ENCODE results near the gene NSD1.
"Not testable (repeated sequence)": the region's sequence is repeated elsewhere in the genome, so short reads cannot be mapped to it uniquely, and the experiment has no call there.

Gene NSD1

GRCh38 chr5:177130211-177131018, 3.2 kb upstream of the NSD1 start:
- no peak for DNase-seq (ENCODE audit: low read depth)

- DNase-seq (ENCODE audit: low read depth) = no peak
These were observed 2.6 kb upstream of the NSD1 start for GRCh38 chr5:177131019-177131320.

- DNase-seq (ENCODE audit: low read depth) = no peak
These were observed 2.0 kb upstream of the NSD1 start for GRCh38 chr5:177131352-177132135.

- no peak for DNase-seq (ENCODE audit: low read depth)
These were observed 1.2 kb upstream of the NSD1 start for GRCh38 chr5:177132136-177133095.

- peak; percentile 15 for DNase-seq (ENCODE audit: low read depth)
These were observed 502 bp downstream of the NSD1 start for GRCh38 chr5:177133853-177134696.

- no peak for DNase-seq (ENCODE audit: low read depth)
These were observed 1.2 kb downstream of the NSD1 start for GRCh38 chr5:177134697-177135225.

GRCh38 chr5:177140312-177140711, 6.7 kb downstream of the NSD1 start:
- DNase-seq (ENCODE audit: low read depth) = no peak

- no peak for DNase-seq (ENCODE audit: low read depth)
These were observed 7.9 kb downstream of the NSD1 start for GRCh38 chr5:177141496-177141895.

GRCh38 chr5:177142098-177142611, 8.6 kb downstream of the NSD1 start:
- DNase-seq (ENCODE audit: low read depth) = no peak

- DNase-seq (ENCODE audit: low read depth) = no peak
These were observed 9.2 kb downstream of the NSD1 start for GRCh38 chr5:177142778-177143177.

GRCh38 chr5:177146891-177147638, 13.5 kb downstream of the NSD1 start:
- no peak for DNase-seq (ENCODE audit: low read depth)

GRCh38 chr5:177150061-177150460, 16.5 kb downstream of the NSD1 start:
- DNase-seq (ENCODE audit: low read depth) = not testable (repeated sequence)

- DNase-seq (ENCODE audit: low read depth) = no peak
These were observed 20.6 kb downstream of the NSD1 start for GRCh38 chr5:177154003-177154643.

- no peak for DNase-seq (ENCODE audit: low read depth)
These were observed 28.8 kb downstream of the NSD1 start for GRCh38 chr5:177162379-177162778.

GRCh38 chr5:177163500-177163899, 29.9 kb downstream of the NSD1 start:
- no peak for DNase-seq (ENCODE audit: low read depth)

GRCh38 chr5:177169271-177169670, 35.7 kb downstream of the NSD1 start:
- no peak for DNase-seq (ENCODE audit: low read depth)

- no peak for DNase-seq (ENCODE audit: low read depth)
These were observed 38.4 kb downstream of the NSD1 start for GRCh38 chr5:177171961-177172360.

GRCh38 chr5:177175336-177175735, 41.8 kb downstream of the NSD1 start:
- DNase-seq (ENCODE audit: low read depth) = no peak

GRCh38 chr5:177176175-177176711, 42.7 kb downstream of the NSD1 start:
- DNase-seq (ENCODE audit: low read depth) = no peak
